ENCODE data around the gene BLNK. TPM values are rescaled to one million over a fixed set of nuclear protein-coding genes. Genes with fewer than 3 reads are reported as not detected.

BLNK gene
- total and polyA plus RNA-seq, 9 of the 15 experiments (the other 6 are each of a cell fraction or from before 2014, with no cell fraction given): not detected

DNA sequence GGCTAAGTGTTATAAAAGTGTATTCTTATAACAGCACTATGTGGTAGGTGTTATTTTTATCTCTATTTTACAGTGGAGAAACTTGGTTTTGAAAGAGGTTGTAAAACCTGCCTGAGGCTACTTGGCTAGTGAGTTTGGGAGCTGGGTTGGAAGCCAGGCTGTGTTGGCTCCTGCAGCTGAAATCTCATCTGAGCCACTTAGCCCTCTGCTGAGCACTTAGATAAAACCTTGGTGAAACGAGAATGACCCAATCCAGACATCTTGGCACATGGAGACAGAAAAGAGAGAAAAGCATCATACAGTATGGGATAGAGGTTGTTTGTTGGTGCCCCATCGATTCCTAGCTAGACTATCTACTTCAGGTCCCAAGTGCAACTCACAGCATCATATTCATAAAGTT, 37.4 kb downstream of the BLNK start (continued):
- TF ChIP-seq, protein P1, sequence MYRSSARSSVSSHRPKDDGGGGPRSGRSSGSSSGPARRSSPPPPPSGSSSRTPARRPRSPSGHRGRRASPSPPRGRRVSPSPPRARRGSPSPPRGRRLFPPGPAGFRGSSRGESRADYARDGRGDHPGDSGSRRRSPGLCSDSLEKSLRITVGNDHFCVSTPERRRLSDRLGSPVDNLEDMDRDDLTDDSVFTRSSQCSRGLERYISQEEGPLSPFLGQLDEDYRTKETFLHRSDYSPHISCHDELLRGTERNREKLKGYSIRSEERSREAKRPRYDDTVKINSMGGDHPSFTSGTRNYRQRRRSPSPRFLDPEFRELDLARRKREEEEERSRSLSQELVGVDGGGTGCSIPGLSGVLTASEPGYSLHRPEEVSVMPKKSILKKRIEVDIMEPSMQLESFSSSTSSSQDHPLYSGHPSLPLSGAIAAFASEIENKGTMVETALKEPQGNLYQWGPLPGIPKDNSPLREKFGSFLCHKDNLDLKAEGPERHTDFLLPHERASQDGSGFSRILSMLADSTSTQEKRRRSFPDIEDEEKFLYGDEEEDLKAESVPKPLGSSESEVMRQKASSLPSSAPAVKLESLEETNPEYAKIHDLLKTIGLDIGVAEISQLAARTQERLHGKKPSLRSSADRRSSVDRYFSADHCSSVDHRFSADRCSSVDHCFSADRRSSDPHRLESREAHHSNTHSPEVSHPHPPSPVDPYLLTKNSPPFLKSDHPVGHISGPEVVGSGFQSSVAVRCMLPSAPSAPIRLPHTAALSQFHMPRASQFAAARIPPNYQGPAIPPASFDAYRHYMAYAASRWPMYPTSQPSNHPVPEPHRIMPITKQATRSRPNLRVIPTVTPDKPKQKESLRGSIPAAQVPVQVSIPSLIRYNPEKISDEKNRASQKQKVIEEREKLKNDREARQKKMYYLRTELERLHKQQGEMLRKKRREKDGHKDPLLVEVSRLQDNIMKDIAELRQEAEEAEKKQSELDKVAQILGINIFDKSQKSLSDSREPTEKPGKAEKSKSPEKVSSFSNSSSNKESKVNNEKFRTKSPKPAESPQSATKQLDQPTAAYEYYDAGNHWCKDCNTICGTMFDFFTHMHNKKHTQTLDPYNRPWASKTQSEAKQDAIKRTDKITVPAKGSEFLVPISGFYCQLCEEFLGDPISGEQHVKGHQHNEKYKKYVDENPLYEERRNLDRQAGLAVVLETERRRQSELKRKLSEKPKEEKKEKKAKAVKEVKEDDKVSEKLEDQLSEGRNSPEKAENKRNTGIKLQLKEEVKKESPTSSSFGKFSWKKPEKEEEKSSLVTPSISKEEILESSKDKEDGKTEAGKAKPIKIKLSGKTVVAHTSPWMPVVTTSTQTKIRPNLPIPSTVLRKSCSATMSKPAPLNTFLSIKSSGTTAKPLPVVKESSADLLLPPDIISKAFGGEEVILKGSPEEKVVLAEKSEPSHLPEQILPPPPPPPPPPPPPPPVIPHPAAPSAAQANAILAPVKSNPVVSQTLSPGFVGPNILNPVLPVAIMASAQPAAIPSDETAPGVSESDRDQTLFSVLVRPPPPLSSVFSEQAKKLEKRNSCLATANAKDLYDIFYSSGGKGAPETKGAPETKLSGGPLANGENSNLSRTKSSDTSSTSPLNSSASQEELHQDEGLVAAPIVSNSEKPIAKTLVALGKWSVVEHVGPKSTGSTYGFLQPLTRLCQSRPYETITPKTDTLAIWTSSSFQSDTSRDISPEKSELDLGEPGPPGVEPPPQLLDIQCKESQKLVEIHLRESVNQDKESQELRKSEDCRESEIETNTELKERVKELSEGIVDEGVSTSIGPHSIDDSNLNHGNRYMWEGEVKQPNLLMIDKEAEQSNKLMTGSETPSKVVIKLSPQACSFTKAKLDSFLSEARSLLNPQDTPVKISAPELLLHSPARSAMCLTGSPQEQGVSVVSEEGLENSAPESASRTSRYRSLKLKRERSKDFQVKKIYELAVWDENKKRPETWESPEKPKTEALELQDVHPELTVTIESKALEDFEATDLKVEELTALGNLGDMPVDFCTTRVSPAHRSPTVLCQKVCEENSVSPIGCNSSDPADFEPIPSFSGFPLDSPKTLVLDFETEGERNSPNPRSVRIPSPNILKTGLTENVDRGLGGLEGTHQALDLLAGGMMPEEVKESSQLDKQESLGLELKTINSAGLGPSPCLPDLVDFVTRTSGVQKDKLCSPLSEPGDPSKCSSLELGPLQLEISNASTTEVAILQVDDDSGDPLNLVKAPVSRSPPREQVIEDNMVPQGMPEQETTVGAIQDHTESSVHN (IDR thresholded peaks at IDR 0.05; ENCODE audit: borderline replicate concordance in 1 of 2, low read depth in 1 of 2): no peak
- TF ChIP-seq, protein P2, sequence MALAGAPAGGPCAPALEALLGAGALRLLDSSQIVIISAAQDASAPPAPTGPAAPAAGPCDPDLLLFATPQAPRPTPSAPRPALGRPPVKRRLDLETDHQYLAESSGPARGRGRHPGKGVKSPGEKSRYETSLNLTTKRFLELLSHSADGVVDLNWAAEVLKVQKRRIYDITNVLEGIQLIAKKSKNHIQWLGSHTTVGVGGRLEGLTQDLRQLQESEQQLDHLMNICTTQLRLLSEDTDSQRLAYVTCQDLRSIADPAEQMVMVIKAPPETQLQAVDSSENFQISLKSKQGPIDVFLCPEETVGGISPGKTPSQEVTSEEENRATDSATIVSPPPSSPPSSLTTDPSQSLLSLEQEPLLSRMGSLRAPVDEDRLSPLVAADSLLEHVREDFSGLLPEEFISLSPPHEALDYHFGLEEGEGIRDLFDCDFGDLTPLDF (CRISPR knock-in tag; IDR thresholded peaks at IDR 0.05): no peak
- TF ChIP-seq CCNT2 (IDR thresholded peaks at IDR 0.05; ENCODE audit: borderline replicate concordance, extremely low read depth, insufficient read length, low read depth, low read length) (no peak), BACH1 (tag; IDR thresholded peaks at IDR 0.05) (no peak)
- TF ChIP-seq, protein P3, sequence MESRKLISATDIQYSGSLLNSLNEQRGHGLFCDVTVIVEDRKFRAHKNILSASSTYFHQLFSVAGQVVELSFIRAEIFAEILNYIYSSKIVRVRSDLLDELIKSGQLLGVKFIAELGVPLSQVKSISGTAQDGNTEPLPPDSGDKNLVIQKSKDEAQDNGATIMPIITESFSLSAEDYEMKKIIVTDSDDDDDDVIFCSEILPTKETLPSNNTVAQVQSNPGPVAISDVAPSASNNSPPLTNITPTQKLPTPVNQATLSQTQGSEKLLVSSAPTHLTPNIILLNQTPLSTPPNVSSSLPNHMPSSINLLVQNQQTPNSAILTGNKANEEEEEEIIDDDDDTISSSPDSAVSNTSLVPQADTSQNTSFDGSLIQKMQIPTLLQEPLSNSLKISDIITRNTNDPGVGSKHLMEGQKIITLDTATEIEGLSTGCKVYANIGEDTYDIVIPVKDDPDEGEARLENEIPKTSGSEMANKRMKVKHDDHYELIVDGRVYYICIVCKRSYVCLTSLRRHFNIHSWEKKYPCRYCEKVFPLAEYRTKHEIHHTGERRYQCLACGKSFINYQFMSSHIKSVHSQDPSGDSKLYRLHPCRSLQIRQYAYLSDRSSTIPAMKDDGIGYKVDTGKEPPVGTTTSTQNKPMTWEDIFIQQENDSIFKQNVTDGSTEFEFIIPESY (CRISPR knock-in tag; IDR thresholded peaks at IDR 0.05): no peak

All from K562 (cell line).